Panc1 (cell line): Measurements from ENCODE around the gene ZFYVE28.

Source experiments
- POLR2AphosphoS5 ChIP-seq: IDR thresholded peaks from 2 replicates; pipeline ENCODE4 v1.6.1; 2012; ENCODE audit warnings: mild to moderate bottlenecking, low read depth, low read length, moderate library complexity
- TF ChIP-seq, protein P1 (sequence below): fragments of 450-650 bp; IDR thresholded peaks from 2 replicates; pipeline ENCODE4 v1.5.1; 2017; ENCODE audit warnings: mild to moderate bottlenecking
- TF ChIP-seq, protein P2 (sequence below), 2 experiments: IDR thresholded peaks; 2 replicates each; pipeline ENCODE4 v1.6.1; 2011 to 2012; ENCODE audit warnings: low read depth in 2 of 2, control low read depth in 1 of 2, low read length in 1 of 2, mild to moderate bottlenecking in 1 of 2, moderate library complexity in 1 of 2; ENCODE audit not compliant: insufficient read depth in 1 of 2

DNA sequence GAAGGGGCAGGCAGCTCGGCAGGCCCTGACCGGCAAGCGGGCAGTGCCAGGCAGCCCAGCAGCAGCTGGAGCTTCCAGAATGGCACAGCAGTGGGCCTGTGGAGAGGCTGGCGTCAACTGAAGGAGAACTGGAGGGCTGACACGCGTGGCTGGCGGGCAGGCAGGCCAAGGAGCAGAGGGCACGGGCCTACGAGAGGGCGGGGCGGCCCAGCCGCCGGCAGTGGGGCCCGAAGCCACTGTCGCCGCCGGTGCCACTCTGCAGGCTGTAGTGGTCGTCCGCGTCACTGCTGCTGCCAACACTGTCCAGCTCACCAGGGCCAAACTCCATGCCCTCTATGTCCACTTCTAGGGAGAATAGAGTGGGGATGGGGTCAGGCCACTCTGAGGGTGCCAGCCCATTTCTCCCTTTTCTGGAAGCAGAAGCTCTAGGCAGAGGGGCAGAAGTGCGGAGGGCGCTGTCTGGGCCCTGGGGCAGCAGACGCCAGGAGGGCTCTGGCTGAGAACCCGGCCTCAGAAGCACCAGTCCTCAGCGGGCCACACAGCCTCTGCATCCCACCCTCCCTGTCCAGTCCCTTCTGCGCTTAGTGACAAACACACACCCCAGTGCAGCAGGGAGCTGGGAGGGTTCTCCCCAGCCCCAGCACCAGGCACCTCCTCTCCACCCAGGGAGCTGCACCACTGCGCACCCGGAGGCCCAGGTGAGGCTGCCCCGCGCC lies 167.9 kb downstream of the ZFYVE28 start:
- TF ChIP-seq, protein P1, sequence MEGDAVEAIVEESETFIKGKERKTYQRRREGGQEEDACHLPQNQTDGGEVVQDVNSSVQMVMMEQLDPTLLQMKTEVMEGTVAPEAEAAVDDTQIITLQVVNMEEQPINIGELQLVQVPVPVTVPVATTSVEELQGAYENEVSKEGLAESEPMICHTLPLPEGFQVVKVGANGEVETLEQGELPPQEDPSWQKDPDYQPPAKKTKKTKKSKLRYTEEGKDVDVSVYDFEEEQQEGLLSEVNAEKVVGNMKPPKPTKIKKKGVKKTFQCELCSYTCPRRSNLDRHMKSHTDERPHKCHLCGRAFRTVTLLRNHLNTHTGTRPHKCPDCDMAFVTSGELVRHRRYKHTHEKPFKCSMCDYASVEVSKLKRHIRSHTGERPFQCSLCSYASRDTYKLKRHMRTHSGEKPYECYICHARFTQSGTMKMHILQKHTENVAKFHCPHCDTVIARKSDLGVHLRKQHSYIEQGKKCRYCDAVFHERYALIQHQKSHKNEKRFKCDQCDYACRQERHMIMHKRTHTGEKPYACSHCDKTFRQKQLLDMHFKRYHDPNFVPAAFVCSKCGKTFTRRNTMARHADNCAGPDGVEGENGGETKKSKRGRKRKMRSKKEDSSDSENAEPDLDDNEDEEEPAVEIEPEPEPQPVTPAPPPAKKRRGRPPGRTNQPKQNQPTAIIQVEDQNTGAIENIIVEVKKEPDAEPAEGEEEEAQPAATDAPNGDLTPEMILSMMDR, result no peak
- TF ChIP-seq, protein P2, sequence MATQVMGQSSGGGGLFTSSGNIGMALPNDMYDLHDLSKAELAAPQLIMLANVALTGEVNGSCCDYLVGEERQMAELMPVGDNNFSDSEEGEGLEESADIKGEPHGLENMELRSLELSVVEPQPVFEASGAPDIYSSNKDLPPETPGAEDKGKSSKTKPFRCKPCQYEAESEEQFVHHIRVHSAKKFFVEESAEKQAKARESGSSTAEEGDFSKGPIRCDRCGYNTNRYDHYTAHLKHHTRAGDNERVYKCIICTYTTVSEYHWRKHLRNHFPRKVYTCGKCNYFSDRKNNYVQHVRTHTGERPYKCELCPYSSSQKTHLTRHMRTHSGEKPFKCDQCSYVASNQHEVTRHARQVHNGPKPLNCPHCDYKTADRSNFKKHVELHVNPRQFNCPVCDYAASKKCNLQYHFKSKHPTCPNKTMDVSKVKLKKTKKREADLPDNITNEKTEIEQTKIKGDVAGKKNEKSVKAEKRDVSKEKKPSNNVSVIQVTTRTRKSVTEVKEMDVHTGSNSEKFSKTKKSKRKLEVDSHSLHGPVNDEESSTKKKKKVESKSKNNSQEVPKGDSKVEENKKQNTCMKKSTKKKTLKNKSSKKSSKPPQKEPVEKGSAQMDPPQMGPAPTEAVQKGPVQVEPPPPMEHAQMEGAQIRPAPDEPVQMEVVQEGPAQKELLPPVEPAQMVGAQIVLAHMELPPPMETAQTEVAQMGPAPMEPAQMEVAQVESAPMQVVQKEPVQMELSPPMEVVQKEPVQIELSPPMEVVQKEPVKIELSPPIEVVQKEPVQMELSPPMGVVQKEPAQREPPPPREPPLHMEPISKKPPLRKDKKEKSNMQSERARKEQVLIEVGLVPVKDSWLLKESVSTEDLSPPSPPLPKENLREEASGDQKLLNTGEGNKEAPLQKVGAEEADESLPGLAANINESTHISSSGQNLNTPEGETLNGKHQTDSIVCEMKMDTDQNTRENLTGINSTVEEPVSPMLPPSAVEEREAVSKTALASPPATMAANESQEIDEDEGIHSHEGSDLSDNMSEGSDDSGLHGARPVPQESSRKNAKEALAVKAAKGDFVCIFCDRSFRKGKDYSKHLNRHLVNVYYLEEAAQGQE (IDR thresholded peaks at IDR 0.05; ENCODE audit: insufficient read depth in 1 of 2, low read depth in 2 of 2, low read length in 1 of 2), result no peak
- TF ChIP-seq POLR2AphosphoS5, result no peak
